ENCODE measurements around the gene TTC39A.

Gene TTC39A

DNA sequence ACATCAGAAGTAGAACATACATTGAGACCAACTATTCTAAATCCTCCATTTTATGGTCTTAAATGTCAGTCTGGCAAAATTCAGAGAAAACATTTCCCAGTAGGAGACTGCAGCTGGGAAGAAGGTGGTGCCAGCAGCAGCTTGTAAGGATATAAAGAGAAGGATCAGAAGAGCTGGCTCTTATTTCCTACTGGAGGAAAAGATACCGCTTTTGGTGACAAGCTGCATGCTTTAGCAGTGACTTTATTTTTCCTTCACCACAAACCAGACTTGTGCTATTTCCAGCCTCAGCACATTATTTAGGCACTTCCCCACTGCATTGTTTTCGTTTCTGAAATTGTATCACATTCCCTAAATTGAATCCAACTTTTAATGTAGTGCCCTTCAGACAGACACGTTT is 65.9 kb downstream of the TTC39A start:
- TF ChIP-seq POLR2AphosphoS5 (IDR thresholded peaks at IDR 0.05; ENCODE audit: low read depth, low read length) (no peak), SIN3A (IDR thresholded peaks at IDR 0.05; ENCODE audit: borderline replicate concordance, insufficient read depth, low read length) (no peak), TAF1 (IDR thresholded peaks at IDR 0.05; ENCODE audit: borderline replicate concordance, insufficient read depth, low read length) (no peak), FOXP2 (optimal IDR thresholded peaks at IDR 0.05; ENCODE audit: borderline replicate concordance, extremely low read depth, extremely low read length, insufficient read depth) (no peak)
- TF ChIP-seq, protein P1, sequence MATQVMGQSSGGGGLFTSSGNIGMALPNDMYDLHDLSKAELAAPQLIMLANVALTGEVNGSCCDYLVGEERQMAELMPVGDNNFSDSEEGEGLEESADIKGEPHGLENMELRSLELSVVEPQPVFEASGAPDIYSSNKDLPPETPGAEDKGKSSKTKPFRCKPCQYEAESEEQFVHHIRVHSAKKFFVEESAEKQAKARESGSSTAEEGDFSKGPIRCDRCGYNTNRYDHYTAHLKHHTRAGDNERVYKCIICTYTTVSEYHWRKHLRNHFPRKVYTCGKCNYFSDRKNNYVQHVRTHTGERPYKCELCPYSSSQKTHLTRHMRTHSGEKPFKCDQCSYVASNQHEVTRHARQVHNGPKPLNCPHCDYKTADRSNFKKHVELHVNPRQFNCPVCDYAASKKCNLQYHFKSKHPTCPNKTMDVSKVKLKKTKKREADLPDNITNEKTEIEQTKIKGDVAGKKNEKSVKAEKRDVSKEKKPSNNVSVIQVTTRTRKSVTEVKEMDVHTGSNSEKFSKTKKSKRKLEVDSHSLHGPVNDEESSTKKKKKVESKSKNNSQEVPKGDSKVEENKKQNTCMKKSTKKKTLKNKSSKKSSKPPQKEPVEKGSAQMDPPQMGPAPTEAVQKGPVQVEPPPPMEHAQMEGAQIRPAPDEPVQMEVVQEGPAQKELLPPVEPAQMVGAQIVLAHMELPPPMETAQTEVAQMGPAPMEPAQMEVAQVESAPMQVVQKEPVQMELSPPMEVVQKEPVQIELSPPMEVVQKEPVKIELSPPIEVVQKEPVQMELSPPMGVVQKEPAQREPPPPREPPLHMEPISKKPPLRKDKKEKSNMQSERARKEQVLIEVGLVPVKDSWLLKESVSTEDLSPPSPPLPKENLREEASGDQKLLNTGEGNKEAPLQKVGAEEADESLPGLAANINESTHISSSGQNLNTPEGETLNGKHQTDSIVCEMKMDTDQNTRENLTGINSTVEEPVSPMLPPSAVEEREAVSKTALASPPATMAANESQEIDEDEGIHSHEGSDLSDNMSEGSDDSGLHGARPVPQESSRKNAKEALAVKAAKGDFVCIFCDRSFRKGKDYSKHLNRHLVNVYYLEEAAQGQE (IDR thresholded peaks at IDR 0.05; ENCODE audit: insufficient read depth in 1 of 2, low read depth in 2 of 2, low read length in 2 of 2), result no peak

DNA sequence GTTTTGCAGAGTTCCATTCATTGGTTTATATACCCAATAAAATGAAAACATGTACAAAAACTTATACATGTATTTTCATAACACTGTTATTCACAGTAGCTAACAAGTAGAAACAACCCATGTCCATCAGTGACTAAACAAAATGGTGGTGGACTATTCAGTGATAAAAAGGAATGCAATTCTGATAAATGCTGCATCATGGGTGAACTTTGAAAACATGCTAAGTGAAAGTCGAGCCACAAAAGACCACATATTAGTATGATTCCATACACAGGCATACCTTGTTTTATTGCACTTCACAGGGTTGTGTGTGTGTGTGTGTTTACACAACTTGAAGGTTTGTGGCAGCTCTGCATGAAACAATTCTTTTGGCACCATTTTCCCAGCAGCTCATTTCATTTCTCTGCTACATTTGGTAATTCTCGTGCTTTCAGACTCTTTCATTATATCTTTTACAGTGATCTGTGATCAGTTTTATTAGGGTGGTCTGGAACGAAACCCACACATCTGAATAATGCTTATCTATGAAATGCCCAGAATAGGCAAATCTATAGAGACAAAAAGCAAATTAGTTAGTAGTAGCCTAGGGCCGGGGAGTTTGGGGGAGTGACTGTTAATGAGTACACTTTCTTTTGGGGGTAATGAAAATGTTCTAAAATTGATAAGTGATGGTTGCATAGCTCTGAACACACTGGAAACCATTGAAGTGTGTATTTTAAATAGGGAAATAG is 67.0 kb downstream of the TTC39A start:
- no peak for TF ChIP-seq POLR2AphosphoS5 (IDR thresholded peaks at IDR 0.05; ENCODE audit: low read depth, low read length)
- TF ChIP-seq, protein P1 (IDR thresholded peaks at IDR 0.05; ENCODE audit: insufficient read depth in 1 of 2, low read depth in 2 of 2, low read length in 2 of 2), result no peak
- TF ChIP-seq FOXP2 (optimal IDR thresholded peaks at IDR 0.05; ENCODE audit: borderline replicate concordance, extremely low read depth, extremely low read length, insufficient read depth), result no peak
- no peak for TF ChIP-seq SIN3A (IDR thresholded peaks at IDR 0.05; ENCODE audit: borderline replicate concordance, insufficient read depth, low read length)
- no peak for TF ChIP-seq TAF1 (IDR thresholded peaks at IDR 0.05; ENCODE audit: borderline replicate concordance, insufficient read depth, low read length)

DNA sequence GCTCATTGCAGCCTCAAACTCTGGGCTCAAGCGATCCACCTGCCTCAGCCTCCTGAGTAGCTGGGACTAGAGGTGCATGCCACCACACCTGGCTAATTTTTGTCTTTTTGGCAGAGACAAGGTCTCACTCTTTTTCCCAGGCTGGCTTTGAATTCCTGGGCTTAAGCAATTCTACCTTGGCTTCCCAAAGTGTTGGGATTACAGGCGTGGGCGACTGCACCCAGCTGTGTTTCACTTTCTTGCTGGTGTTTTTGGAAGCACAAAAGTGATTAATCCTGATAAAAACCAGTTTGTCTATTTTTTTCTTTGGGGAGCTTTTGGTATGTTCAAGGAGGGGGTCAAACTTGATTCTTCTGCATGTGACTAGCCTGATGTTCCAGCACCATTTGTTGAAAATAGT is 75.0 kb downstream of the TTC39A start:
- TF ChIP-seq, protein P1 (IDR thresholded peaks at IDR 0.05; ENCODE audit: insufficient read depth in 1 of 2, low read depth in 2 of 2, low read length in 2 of 2), result no peak
- TF ChIP-seq FOXP2 (optimal IDR thresholded peaks at IDR 0.05; ENCODE audit: borderline replicate concordance, extremely low read depth, extremely low read length, insufficient read depth) (no peak), TAF1 (IDR thresholded peaks at IDR 0.05; ENCODE audit: borderline replicate concordance, insufficient read depth, low read length) (no peak), POLR2AphosphoS5 (IDR thresholded peaks at IDR 0.05; ENCODE audit: low read depth, low read length) (no peak), SIN3A (IDR thresholded peaks at IDR 0.05; ENCODE audit: borderline replicate concordance, insufficient read depth, low read length) (no peak)

DNA sequence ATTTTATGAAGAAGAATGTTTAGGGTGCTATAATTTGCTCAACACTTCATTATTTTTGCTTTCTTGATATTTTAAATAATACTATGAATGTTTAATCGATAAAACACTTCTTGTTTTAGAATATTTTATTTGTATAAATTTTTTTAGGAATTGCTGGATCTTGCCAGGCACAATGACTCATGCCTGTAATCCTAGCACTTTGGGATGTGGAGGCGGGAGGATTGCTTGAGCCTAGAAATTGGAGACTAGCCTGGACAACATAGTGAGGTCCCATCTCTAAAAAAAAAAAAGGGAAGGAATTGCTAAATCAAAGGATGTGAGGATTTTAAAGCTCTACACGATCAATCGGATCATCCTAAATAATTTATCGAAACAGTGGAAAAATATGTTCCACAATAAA is 76.7 kb downstream of the TTC39A start:
- TF ChIP-seq FOXP2 (optimal IDR thresholded peaks at IDR 0.05; ENCODE audit: borderline replicate concordance, extremely low read depth, extremely low read length, insufficient read depth), result no peak
- no peak for TF ChIP-seq POLR2AphosphoS5 (IDR thresholded peaks at IDR 0.05; ENCODE audit: low read depth, low read length)
- no peak for TF ChIP-seq TAF1 (IDR thresholded peaks at IDR 0.05; ENCODE audit: borderline replicate concordance, insufficient read depth, low read length)
- TF ChIP-seq, protein P1 (IDR thresholded peaks at IDR 0.05; ENCODE audit: insufficient read depth in 1 of 2, low read depth in 2 of 2, low read length in 2 of 2), result no peak
- no peak for TF ChIP-seq SIN3A (IDR thresholded peaks at IDR 0.05; ENCODE audit: borderline replicate concordance, insufficient read depth, low read length)

Measured in PFSK-1 (cell line).